HepG2 (cell line): Measurements from ENCODE around the gene NARS2. TPM values are rescaled to one million over a fixed set of nuclear protein-coding genes. Genes with fewer than 3 reads are reported as not detected.

Source experiments
- AKAP8 ChIP-seq: sonication (generic); formaldehyde crosslinking; IDR thresholded peaks from 2 replicates; pipeline ENCODE4 v1.5.1; 2020; ENCODE audit warnings: mild to moderate bottlenecking, missing genetic modification reagents
- ATF7-NPFF ChIP-seq: sonication (generic); formaldehyde crosslinking; IDR thresholded peaks from 2 replicates; pipeline ENCODE4 v1.8.1; 2023; ENCODE audit warnings: mild to moderate bottlenecking, low read depth, missing genetic modification reagents, moderate library complexity
- CREB1 ChIP-seq, 2 experiments: fragments of 450-650 bp in 1 of 2; IDR thresholded peaks; 2 replicates each; pipeline ENCODE4 v1.6.1; 2016 to 2017; ENCODE audit warnings: control low read depth in 1 of 2, mild to moderate bottlenecking in 1 of 2, missing compliant biosample characterization in 1 of 2, missing genetic modification characterization in 1 of 2
- DMAP1 ChIP-seq: IDR thresholded peaks from 2 replicates; pipeline ENCODE4 v1.6.1; 2016
- MNT ChIP-seq: fragments of 450-650 bp; IDR thresholded peaks from 2 replicates; pipeline ENCODE4 v1.6.1; 2016
- PREB ChIP-seq: sonication (generic); formaldehyde crosslinking; IDR thresholded peaks from 2 replicates; pipeline ENCODE4 v1.4.0; 2020; ENCODE audit warnings: missing genetic modification reagents
- RBFOX2 ChIP-seq: fragments of 200-400 bp; formaldehyde crosslinking; IDR thresholded peaks from 2 replicates; pipeline ENCODE4 v1.6.1; 2017; ENCODE audit warnings: low read depth, mild to moderate bottlenecking, low read length
- SALL1 ChIP-seq: sonication (generic); formaldehyde crosslinking; IDR thresholded peaks from 2 replicates; pipeline ENCODE4 v1.8.0; 2022; ENCODE audit warnings: mild to moderate bottlenecking, missing genetic modification reagents
- SMYD3 ChIP-seq: sonication (generic); formaldehyde crosslinking; IDR thresholded peaks from 2 replicates; pipeline ENCODE4 v1.8.1; 2023; ENCODE audit warnings: mild to moderate bottlenecking, missing genetic modification reagents
- SNAI1 ChIP-seq: sonication (generic); formaldehyde crosslinking; IDR thresholded peaks from 2 replicates; pipeline ENCODE4 v1.5.0; 2020; ENCODE audit warnings: mild to moderate bottlenecking, missing genetic modification reagents, borderline replicate concordance
- SOX13 ChIP-seq, 3 experiments: fragments of 450-650 bp in 1 of 3; sonication (generic) in 1 of 3; formaldehyde crosslinking in 1 of 3; IDR thresholded peaks in 2 of 3; conservative IDR thresholded peaks in 1 of 3; 2 replicates each; pipeline versions ENCODE4 v1.5.0 to v1.6.1; 2016 to 2020; ENCODE audit warnings: antibody characterized with exemption in 1 of 3, mild to moderate bottlenecking in 1 of 3, missing compliant biosample characterization in 1 of 3, missing genetic modification reagents in 1 of 3, moderate library complexity in 1 of 3
- SSRP1 ChIP-seq: IDR thresholded peaks from 2 replicates; pipeline ENCODE4 v1.6.1; 2016; ENCODE audit warnings: control low read depth
- TAF15 ChIP-seq: fragments of 200-400 bp; formaldehyde crosslinking; IDR thresholded peaks from one replicate; pipeline ENCODE4 v1.6.1; 2018; ENCODE audit warnings: mild to moderate bottlenecking, low read depth, low read length; ENCODE audit not compliant: poor library complexity, severe bottlenecking
- TRIM24 ChIP-seq: sonication (generic); formaldehyde crosslinking; IDR thresholded peaks from 2 replicates; pipeline ENCODE4 v1.8.0; 2022; ENCODE audit warnings: mild to moderate bottlenecking, missing genetic modification reagents
- YY1 ChIP-seq: IDR thresholded peaks from 2 replicates; pipeline ENCODE4 v1.6.1; 2011; ENCODE audit warnings: low read length, low read depth, moderate library complexity, mild to moderate bottlenecking; ENCODE audit not compliant: insufficient read depth, insufficient replicate concordance
- ZFX ChIP-seq: sonication (generic); formaldehyde crosslinking; IDR thresholded peaks from 2 replicates; pipeline ENCODE4 v1.4.0; 2020; ENCODE audit warnings: mild to moderate bottlenecking, low read depth, missing genetic modification reagents, moderate library complexity
- ZMAT3 ChIP-seq: sonication (generic); formaldehyde crosslinking; conservative IDR thresholded peaks from 2 replicates; pipeline ENCODE4 v1.7.0; 2021; ENCODE audit warnings: missing genetic modification reagents
- ZNF10 ChIP-seq: sonication (generic); formaldehyde crosslinking; IDR thresholded peaks from 2 replicates; pipeline ENCODE4 v1.4.0; 2020; ENCODE audit warnings: mild to moderate bottlenecking, low read depth, missing genetic modification reagents, borderline replicate concordance
- ZNF34 ChIP-seq: sonication (generic); formaldehyde crosslinking; IDR thresholded peaks from 2 replicates; pipeline ENCODE4 v1.4.0; 2020; ENCODE audit warnings: mild to moderate bottlenecking, missing genetic modification reagents, borderline replicate concordance
- ZNF570 ChIP-seq: sonication (generic); formaldehyde crosslinking; IDR thresholded peaks from 2 replicates; pipeline ENCODE4 v1.4.0; 2020; ENCODE audit warnings: mild to moderate bottlenecking, missing genetic modification reagents, borderline replicate concordance
- polyA plus RNA-seq, 8 experiments: library from polyadenylated mRNA; depleted of rRNA in 3 of 8; stranded (reverse) in 7 of 8; unstranded in 1 of 8; fragments of >200 nt; fragmentation: Illumina TruSeq in 4 of 8; extraction: Trizol in 4 of 8; gene quantifications; 2 replicates each; pipeline versions ENCODE4 v1.2.1 to v1.2.3, GENCODE V29; 2011 to 2016; ENCODE audit warnings: low read depth in 4 of 8, missing spikeins in 1 of 8, mixed read lengths in 1 of 8; ENCODE audit not compliant: insufficient read depth in 1 of 8
- total RNA-seq, 5 experiments: library from RNA; depleted of rRNA; stranded (reverse); fragments of >200 nt; fragmentation: Illumina TruSeq; extraction: Trizol; gene quantifications; 2 replicates each; pipeline ENCODE4 v1.2.3, GENCODE V29; 2016; ENCODE audit warnings: low read depth in 1 of 5
- TF ChIP-seq, protein P1 (sequence below): sonication (generic); formaldehyde crosslinking; IDR thresholded peaks from 2 replicates; pipeline ENCODE4 v1.4.0; 2020; ENCODE audit warnings: missing genetic modification reagents, borderline replicate concordance
- TF ChIP-seq, protein P2 (sequence below): sonication (generic); formaldehyde crosslinking; IDR thresholded peaks from 2 replicates; pipeline ENCODE4 v1.5.0; 2020; ENCODE audit warnings: mild to moderate bottlenecking, missing genetic modification reagents

Gene NARS2
- total and polyA plus RNA-seq, 2 of the 13 experiments (the other 11 are each of a cell fraction or from before 2014, with no cell fraction given): 45.9 to 65.0 TPM

- TF ChIP-seq SOX13 (IDR thresholded peaks at IDR 0.05) (no peak), SOX13 (CRISPR knock-in tag; conservative IDR thresholded peaks at IDR 0.05 in 1 of 2, IDR thresholded peaks at IDR 0.05 in 1 of 2) (peak in 1 of 2 experiments; percentile 30; a peak in 1 of 4 replicates), ZMAT3 (CRISPR knock-in tag) (peak; percentile 60; the same call in 1 of the 2 replicates), YY1 (peak; percentile 46), SSRP1 (CRISPR knock-in tag) (0 out of 2 replicates have a peak, but pooled peaks have one; percentile 59), SNAI1 (CRISPR knock-in tag) (no peak), CREB1 (IDR thresholded peaks at IDR 0.05) (no peak), CREB1 (CRISPR knock-in tag; IDR thresholded peaks at IDR 0.05) (no peak), ZNF34 (0 out of 2 replicates have a peak, but pooled peaks have one; percentile 51), SALL1 (peak; percentile 52; the same call in 1 of the 2 replicates), ATF7-NPFF (CRISPR knock-in tag) (peak; percentile 80), RBFOX2 (peak; percentile 64), AKAP8 (CRISPR knock-in tag) (0 out of 2 replicates have a peak, but pooled peaks have one; percentile 39), TRIM24 (CRISPR knock-in tag) (no peak), SMYD3 (CRISPR knock-in tag) (no peak), TAF15 (peak; percentile 56), ZNF10 (CRISPR knock-in tag) (no peak), MNT (no peak), ZFX (CRISPR knock-in tag) (peak; percentile 49), DMAP1 (CRISPR knock-in tag) (0 out of 2 replicates have a peak, but pooled peaks have one; percentile 45), PREB (0 out of 2 replicates have a peak, but pooled peaks have one; percentile 20), ZNF570 (CRISPR knock-in tag) (no peak)
- TF ChIP-seq, protein P1, sequence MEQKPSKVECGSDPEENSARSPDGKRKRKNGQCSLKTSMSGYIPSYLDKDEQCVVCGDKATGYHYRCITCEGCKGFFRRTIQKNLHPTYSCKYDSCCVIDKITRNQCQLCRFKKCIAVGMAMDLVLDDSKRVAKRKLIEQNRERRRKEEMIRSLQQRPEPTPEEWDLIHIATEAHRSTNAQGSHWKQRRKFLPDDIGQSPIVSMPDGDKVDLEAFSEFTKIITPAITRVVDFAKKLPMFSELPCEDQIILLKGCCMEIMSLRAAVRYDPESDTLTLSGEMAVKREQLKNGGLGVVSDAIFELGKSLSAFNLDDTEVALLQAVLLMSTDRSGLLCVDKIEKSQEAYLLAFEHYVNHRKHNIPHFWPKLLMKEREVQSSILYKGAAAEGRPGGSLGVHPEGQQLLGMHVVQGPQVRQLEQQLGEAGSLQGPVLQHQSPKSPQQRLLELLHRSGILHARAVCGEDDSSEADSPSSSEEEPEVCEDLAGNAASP (CRISPR knock-in tag): no peak
- TF ChIP-seq, protein P2, sequence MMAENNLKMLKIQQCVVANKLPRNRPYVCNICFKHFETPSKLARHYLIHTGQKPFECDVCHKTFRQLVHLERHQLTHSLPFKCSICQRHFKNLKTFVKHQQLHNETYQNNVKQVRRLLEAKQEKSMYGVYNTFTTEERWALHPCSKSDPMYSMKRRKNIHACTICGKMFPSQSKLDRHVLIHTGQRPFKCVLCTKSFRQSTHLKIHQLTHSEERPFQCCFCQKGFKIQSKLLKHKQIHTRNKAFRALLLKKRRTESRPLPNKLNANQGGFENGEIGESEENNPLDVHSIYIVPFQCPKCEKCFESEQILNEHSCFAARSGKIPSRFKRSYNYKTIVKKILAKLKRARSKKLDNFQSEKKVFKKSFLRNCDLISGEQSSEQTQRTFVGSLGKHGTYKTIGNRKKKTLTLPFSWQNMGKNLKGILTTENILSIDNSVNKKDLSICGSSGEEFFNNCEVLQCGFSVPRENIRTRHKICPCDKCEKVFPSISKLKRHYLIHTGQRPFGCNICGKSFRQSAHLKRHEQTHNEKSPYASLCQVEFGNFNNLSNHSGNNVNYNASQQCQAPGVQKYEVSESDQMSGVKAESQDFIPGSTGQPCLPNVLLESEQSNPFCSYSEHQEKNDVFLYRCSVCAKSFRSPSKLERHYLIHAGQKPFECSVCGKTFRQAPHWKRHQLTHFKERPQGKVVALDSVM (CRISPR knock-in tag): peak; percentile 75
Observed at GRCh38 chr11:78417888-78418583, 156.6 kb downstream of the NARS2 start (continued).
